ENCODE results near the gene BEST4.
A peak's percentile ranks its signal among the peaks of the same experiment; 100 is the strongest.
"Not testable (repeated sequence)": the region's sequence is repeated elsewhere in the genome, so short reads cannot be mapped to it uniquely, and the experiment has no call there.

Gene BEST4

DNA sequence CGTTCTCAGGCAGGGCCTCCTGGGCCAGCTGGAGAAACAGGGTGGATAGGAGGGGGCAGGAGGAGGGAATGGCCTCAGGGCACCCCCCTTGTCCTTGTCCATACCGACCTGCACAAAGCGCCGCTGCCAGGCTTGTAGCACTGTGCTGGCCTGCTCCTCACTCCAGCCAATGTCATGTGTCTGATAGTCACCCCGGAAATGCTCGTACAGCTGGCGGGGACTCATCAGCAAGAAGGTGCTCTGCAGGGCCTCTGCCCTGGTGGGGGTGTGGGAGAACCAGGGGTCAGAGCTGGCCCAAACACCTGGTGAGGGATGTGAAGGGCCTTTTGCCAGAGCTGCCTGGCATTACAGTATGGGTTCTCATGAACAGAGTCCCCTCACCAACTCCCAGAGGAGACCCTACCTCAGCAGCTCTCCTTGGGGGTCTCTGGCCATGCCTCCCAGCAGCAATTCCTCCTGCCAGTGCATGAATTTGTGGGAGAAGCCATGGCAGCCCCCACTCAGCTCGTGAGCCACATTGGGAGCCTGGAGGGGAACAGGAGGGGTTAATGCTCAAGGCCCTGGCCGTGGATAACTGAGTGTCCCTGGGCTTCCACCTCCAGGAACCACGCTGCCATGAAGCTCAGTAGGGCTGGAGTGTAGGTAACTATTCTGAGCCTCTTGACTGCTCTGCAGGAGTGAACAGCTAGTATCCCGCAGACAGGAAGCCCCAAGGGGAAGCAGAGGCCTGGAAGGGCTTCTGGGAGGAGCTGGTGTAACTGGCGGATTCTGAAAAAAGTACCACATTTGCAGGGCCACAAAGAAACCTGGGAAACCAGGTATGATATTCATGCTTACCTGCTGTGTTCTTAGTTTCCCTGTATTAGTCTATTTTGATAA lies 41.8 kb upstream of the BEST4 start:
- no peak for DNase-seq (ENCODE audit: low read depth)
- no peak overlapping the region for H3K4me3 ChIP-seq (ENCODE audit: control insufficient read depth, low read depth, low read length)
- TF ChIP-seq, protein P1, sequence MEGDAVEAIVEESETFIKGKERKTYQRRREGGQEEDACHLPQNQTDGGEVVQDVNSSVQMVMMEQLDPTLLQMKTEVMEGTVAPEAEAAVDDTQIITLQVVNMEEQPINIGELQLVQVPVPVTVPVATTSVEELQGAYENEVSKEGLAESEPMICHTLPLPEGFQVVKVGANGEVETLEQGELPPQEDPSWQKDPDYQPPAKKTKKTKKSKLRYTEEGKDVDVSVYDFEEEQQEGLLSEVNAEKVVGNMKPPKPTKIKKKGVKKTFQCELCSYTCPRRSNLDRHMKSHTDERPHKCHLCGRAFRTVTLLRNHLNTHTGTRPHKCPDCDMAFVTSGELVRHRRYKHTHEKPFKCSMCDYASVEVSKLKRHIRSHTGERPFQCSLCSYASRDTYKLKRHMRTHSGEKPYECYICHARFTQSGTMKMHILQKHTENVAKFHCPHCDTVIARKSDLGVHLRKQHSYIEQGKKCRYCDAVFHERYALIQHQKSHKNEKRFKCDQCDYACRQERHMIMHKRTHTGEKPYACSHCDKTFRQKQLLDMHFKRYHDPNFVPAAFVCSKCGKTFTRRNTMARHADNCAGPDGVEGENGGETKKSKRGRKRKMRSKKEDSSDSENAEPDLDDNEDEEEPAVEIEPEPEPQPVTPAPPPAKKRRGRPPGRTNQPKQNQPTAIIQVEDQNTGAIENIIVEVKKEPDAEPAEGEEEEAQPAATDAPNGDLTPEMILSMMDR (conservative IDR thresholded peaks at IDR 0.05; ENCODE audit: control insufficient read depth, insufficient read depth, low read depth, low read length): no peak

DNA sequence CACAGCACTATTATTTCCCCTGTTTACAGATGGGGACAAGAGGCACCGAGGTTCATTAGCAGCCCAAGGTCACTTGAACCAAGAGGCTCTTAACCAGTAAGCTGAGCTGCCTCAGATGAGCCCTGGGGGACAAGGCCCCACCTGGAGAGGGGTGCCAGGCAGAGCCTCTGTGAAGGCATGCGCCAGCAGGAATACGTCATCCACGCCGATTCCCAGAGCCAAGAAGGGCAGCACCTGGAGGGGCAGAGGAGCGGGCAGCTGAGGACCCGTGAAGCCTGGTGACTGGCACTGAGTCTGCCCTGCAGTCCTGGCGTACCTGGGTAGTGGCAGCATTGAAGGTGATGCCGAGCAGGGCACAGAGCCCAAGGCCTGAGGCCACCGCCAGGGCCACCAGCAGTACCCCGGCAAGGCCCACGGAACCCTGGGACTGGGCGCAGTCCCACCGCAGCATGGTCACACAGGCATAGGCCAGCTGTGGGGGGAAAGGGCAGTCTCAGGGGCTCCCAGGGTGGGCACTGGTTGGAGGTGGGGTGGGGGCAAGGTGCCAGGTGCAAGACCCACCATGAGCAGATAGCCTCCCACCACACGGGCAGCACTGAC lies 41.0 kb upstream of the BEST4 start:
- no peak overlapping the region for H3K4me3 ChIP-seq (ENCODE audit: control insufficient read depth, low read depth, low read length)
- DNase-seq (ENCODE audit: low read depth): no peak
- TF ChIP-seq, protein P1 (conservative IDR thresholded peaks at IDR 0.05; ENCODE audit: control insufficient read depth, insufficient read depth, low read depth, low read length): no peak

DNA sequence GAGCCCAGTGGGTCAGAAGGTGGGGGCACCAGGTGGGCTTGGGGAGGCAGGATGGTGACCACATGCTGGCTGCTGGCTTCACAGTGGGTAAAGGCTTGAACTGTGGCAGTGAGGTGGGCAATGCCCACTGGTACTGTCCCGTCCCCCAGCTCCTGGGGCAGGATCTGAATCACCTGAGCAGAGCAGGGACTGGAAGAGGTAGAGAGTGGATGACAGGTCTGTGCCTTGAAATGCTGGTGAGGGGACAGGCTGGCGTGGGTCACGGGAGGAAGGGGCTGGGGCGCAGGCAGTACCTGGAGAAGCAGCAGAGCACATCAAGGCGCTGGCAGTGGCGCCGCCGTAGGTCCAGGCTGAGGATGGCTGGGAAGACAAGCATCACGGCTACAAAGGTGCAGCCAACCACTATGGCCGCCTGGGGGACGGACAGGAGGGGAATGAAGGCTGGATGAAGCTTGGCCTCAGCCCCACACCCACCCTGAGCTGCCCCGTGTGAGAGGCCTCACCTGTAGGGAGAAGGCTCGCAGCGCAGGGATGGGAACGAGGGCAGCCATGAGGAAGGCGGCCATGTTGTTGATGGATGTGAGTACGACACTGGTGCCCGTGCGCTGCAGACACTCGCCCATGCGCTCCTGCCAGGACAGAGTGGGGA lies 40.2 kb upstream of the BEST4 start:
- no peak overlapping the region for H3K4me3 ChIP-seq (ENCODE audit: control insufficient read depth, low read depth, low read length)
- DNase-seq (ENCODE audit: low read depth): no peak
- TF ChIP-seq, protein P1 (conservative IDR thresholded peaks at IDR 0.05; ENCODE audit: control insufficient read depth, insufficient read depth, low read depth, low read length): no peak

DNA sequence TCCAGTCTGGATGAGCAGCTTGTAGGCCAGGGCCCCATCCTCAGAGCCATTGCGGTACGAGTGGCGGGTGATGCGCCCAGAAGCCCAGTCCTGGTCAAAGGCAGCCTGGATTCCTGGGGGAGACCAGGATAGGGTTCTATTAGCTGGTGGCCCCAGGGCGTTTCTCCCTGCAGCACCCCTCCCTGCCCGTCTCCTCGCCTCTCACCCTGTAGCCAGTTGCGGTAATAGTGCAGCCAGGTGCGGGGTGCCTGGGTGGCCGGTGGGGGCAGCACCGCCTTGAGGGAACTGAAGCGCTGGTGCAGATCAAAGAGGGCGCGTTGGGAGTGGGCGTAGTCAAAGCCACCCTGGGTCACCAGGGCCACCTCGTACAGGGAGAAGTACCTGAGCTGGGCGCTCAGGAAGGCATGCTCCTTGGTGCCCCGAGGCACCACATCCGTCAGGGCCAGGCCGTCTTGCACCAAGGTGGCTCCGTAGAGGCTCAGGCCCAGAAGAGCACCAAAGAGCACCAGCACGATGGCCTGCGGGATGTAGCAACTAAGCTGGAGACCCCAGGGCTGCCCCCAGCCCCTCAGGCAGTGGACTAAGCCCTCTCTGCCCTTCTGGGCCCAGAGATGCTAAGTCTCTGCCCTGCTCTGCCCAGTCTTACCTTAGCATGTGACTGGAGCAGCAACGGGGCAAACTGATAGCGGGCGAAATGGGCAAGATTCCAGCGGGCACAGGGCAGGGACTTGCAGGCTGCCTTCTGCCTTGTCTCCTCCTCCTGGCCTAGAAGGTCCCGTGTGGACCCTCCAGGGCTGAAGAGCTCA lies 39.4 kb upstream of the BEST4 start:
- H3K4me3 ChIP-seq (ENCODE audit: control insufficient read depth, low read depth, low read length): no peak overlapping the region
- TF ChIP-seq, protein P1 (conservative IDR thresholded peaks at IDR 0.05; ENCODE audit: control insufficient read depth, insufficient read depth, low read depth, low read length): no peak
- no peak for DNase-seq (ENCODE audit: low read depth)

DNA sequence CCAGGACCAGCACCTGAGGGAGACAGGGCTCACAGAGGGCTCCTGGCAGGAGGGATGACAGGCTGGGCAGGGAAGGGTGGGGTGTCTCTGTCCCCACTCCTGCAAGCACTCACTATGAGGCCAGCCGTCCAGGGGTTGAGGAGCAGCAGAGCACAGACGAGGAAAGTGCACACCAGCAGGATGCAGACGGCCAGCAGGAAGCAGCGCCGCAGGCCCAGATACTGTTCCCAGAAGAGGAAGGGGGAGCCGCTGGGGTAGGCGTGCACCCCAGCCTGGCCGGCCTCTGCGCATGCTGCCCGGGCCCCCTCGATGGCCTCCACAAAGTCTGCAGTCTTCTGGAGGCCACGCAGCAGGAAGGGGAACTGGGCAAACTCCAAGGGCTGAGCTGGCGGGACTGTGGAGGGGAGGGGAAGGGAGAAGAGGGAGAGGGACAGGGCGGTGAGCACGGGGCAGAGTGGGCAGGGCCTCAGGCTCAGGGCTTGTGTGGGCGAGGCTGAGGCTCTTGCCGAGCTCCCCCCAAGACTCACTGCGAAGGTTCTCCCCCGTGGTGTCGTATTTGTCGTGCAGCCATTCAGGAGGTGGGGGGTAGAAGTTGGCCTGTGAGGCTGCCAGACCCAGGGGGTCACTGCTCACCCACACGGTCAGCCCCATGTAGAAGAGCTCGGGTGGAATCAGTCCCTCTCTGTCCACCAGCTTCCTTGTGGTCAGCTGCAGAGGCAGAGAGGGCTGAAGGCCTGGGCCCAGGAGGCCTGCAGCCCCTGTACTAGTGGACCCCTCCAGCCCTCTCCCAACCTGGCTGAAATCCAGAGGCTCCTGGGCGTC lies 38.6 kb upstream of the BEST4 start:
- TF ChIP-seq, protein P1 (conservative IDR thresholded peaks at IDR 0.05; ENCODE audit: control insufficient read depth, insufficient read depth, low read depth, low read length): no peak
- H3K4me3 ChIP-seq (ENCODE audit: control insufficient read depth, low read depth, low read length): no peak overlapping the region
- peak; percentile 62 for DNase-seq (ENCODE audit: low read depth)

DNA sequence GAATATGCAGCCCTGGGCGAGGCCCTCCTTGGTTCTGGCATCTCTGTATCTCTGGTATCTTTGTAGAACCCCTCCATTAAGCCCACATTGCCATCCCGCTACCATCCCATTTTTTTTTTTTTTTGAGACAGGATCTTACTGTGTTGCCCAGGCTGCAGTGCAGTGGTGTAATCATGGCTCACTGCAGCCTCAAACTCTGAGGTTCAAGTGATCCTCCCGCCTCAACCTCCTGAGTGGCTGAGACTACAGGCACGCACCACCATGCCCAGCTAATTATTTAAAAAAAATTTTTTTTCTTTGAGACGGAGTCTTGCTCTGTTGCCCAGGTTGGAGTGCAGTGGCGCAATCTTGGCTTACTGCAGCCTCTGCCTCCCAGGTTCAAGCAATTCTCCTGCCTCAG lies 36.4 kb upstream of the BEST4 start:
- H3K4me3 ChIP-seq (ENCODE audit: control insufficient read depth, low read depth, low read length); DNase-seq (ENCODE audit: low read depth): not testable (repeated sequence)
